GM12878 (cell line): ENCODE results near the gene TMC6. TPM values are rescaled to one million over a fixed set of nuclear protein-coding genes. Genes with fewer than 3 reads are reported as not detected.

Experiments
- ATAC-seq: fragments of 200-7000 bp; cut with Tn5 transposase; 3 replicates; pipeline ENCODE4 v1.9.1; 2020; ENCODE audit warnings: mild to moderate bottlenecking, moderate library complexity
- BruUV-seq: library from RNA; stranded (reverse); fragments of 400-500 nt; replicated peaks from 2 replicates; lab custom pipeline; 2021; lab: Mats Ljungman, UMichigan
- CTCF ChIA-PET: fragments of 300-600 bp; sonication (Branson Sonifier 250); formaldehyde crosslinking; extraction: SDS; loops from one replicate; lab custom pipeline; 2021; ENCODE audit warnings: inconsistent platforms; lab: Yijun Ruan, JAX
- POLR2A ChIA-PET: fragments of 350-600 bp; formaldehyde crosslinking; extraction: SDS; loops from one replicate; lab custom pipeline; 2021; ENCODE audit warnings: inconsistent platforms; lab: Charles Lee
- RAD21 ChIA-PET: fragments of 300-600 bp; sonication (Branson Sonifier 250); formaldehyde crosslinking; loops from one replicate; lab custom pipeline; 2023; ENCODE audit warnings: antibody characterized with exemption; ENCODE audit not compliant: unreplicated experiment; lab: Charles Lee
- SMC1A ChIA-PET: fragments of 300-600 bp; sonication (Branson Sonifier 250); formaldehyde crosslinking; loops from one replicate; lab custom pipeline; 2023; ENCODE audit not compliant: unreplicated experiment, uncharacterized antibody; lab: Charles Lee
- DNase-seq: peaks from one replicate; pipeline ENCODE4 v3.0.0-alpha.2; 2011; ENCODE audit warnings: low read depth, low spot score
- FAIRE-seq: peaks from 3 replicates; lab custom pipeline; 2011; peaks lifted over from hg19 to GRCh38; lab: Jason Lieb, UNC
- H2AFZ ChIP-seq: 2 replicates; pipeline ENCODE4 v1.6.0; 2011; ENCODE audit warnings: low read depth, low read length, control low read depth; ENCODE audit not compliant: control insufficient read depth
- H3K27ac ChIP-seq: 2 replicates; pipeline ENCODE4 v1.5.1; 2011; ENCODE audit warnings: control low read depth; ENCODE audit not compliant: control insufficient read depth, insufficient read depth
- H3K27me3 ChIP-seq, 2 experiments: replicated peaks in 1 of 2; 2 replicates each; pipeline versions ENCODE4 v1.6.0 to v1.6.1; 2011; ENCODE audit warnings: low read length in 1 of 2; ENCODE audit not compliant: control insufficient read depth in 2 of 2, insufficient read depth in 2 of 2
- H3K36me3 ChIP-seq, 2 experiments: 2 replicates each; pipeline ENCODE4 v1.5.1; 2011; ENCODE audit warnings: low read length in 1 of 2; ENCODE audit not compliant: control insufficient read depth in 2 of 2, insufficient read depth in 2 of 2
- H3K4me1 ChIP-seq: 2 replicates; pipeline ENCODE4 v1.6.1; 2011; ENCODE audit warnings: mild to moderate bottlenecking, low read length, moderate library complexity, mixed read lengths; ENCODE audit not compliant: control insufficient read depth, insufficient read depth
- H3K4me2 ChIP-seq: 2 replicates; pipeline ENCODE4 v1.6.0; 2011; ENCODE audit warnings: control low read depth; ENCODE audit not compliant: control insufficient read depth, insufficient read depth
- H3K4me3 ChIP-seq: fragments of 200-600 bp; sonication (generic); 2 replicates; pipeline ENCODE4 v1.5.1; 2016
- H3K79me2 ChIP-seq: 2 replicates; pipeline ENCODE4 v1.6.0; 2011; ENCODE audit warnings: low read length; ENCODE audit not compliant: control insufficient read depth, insufficient read depth
- H3K9ac ChIP-seq: 2 replicates; pipeline ENCODE4 v1.8.0; 2011; ENCODE audit warnings: low read length, control low read depth, mixed read lengths; ENCODE audit not compliant: control insufficient read depth, insufficient read depth
- H3K9me3 ChIP-seq: replicated peaks from 3 replicates; pipeline ENCODE4 v1.5.1; 2011; ENCODE audit warnings: mild to moderate bottlenecking, low read length; ENCODE audit not compliant: control insufficient read depth, insufficient read depth
- H4K20me1 ChIP-seq: 2 replicates; pipeline ENCODE4 v1.6.0; 2011; ENCODE audit not compliant: control insufficient read depth, insufficient read depth
- BHLHE40 ChIP-seq, 2 experiments: fragments of 450-650 bp in 1 of 2; IDR thresholded peaks; 2 replicates each; pipeline ENCODE4 v1.6.1; 2011 to 2017; ENCODE audit warnings: low read depth in 2 of 2, borderline replicate concordance in 1 of 2, improper control_type of control experiment in 1 of 2, low read length in 1 of 2, mild to moderate bottlenecking in 1 of 2
- DPF2 ChIP-seq: fragments of 450-650 bp; IDR thresholded peaks from 2 replicates; pipeline ENCODE4 v1.6.1; 2017; ENCODE audit warnings: mild to moderate bottlenecking
- EGR1 ChIP-seq, 2 experiments: IDR thresholded peaks; 1 replicate in 1 of 2; 2 replicates in 1 of 2; pipeline ENCODE4 v1.6.1; 2011 to 2012; ENCODE audit warnings: low read depth in 2 of 2, low read length in 2 of 2, borderline replicate concordance in 1 of 2, mild to moderate bottlenecking in 1 of 2, moderate library complexity in 1 of 2
- GATAD2B ChIP-seq: fragments of 450-650 bp; conservative IDR thresholded peaks from 2 replicates; pipeline ENCODE4 v1.6.1; 2017; ENCODE audit warnings: low read depth, mild to moderate bottlenecking, moderate library complexity
- MXI1 ChIP-seq: fragments of 150-350 bp; IDR thresholded peaks from 2 replicates; pipeline ENCODE4 v1.6.1; 2011; ENCODE audit warnings: low read depth, mild to moderate bottlenecking, inconsistent platforms, low read length, improper control_type of control experiment
- NBN ChIP-seq: fragments of 450-650 bp; IDR thresholded peaks from 2 replicates; pipeline ENCODE4 v1.6.1; 2016
- RAD21 ChIP-seq: IDR thresholded peaks from 2 replicates; pipeline ENCODE4 v1.6.1; 2011; ENCODE audit warnings: mild to moderate bottlenecking, low read depth, low read length, moderate library complexity; ENCODE audit not compliant: insufficient read depth
- SMARCA5 ChIP-seq: fragments of 450-650 bp; IDR thresholded peaks from 2 replicates; pipeline ENCODE4 v1.6.1; 2017; ENCODE audit warnings: mild to moderate bottlenecking
- WGBS: methylation state at CpG from one replicate; pipeline ENCODE4 v1.1.6; 2016; ENCODE audit warnings: low lambda C conversion rate; ENCODE audit not compliant: insufficient replicate concordance, insufficient coverage; ENCODE audit errors: missing lambda C conversion rate; 5-methylcytosine and 5-hydroxymethylcytosine counted together
- in situ Hi-C: fragments of 300-500 bp; cut with MboI; formaldehyde crosslinking; loops from 9 replicates; pipeline ENCODE4 v1.14.3; 2018; ENCODE audit warnings: mixed read lengths
- intact Hi-C: fragments of 100-400 bp; cut with micrococcal nuclease; formaldehyde crosslinking; loops from one replicate; pipeline ENCODE4 v1.14.2; 2022; ENCODE audit not compliant: unreplicated experiment
- polyA plus RNA-seq, 11 experiments: library from polyadenylated mRNA; depleted of rRNA in 4 of 11; unstranded in 6 of 11; stranded (reverse) in 5 of 11; fragments of >200 nt; fragmentation: Nextera tagmentation in 4 of 11; fragmentation: Illumina TruSeq in 1 of 11; extraction: Ambion mirVana in 4 of 11; extraction: Trizol in 1 of 11; gene quantifications; 1 replicate in 1 of 11; 2 replicates in 10 of 11; pipeline versions ENCODE4 v1.2.1 to v1.2.3, GENCODE V29; 2011 to 2016; ENCODE audit warnings: inconsistent platforms in 2 of 11, missing spikeins in 2 of 11, low read depth in 1 of 11
- total RNA-seq, 4 experiments: library from RNA; depleted of rRNA in 3 of 4; stranded (reverse); fragments of >200 nt in 3 of 4; fragmentation: Illumina TruSeq in 1 of 4; extraction: Trizol in 1 of 4; gene quantifications; 2 replicates each; pipeline versions ENCODE4 v1.2.1 to v1.2.3, GENCODE V29; 2013 to 2021
- TF ChIP-seq, protein P1 (sequence below): fragments of 450-650 bp; IDR thresholded peaks from 2 replicates; pipeline ENCODE4 v1.6.1; 2016; ENCODE audit warnings: mild to moderate bottlenecking

Gene TMC6
- total and polyA plus RNA-seq, 10 of the 15 experiments (the other 5 are each of a cell fraction or from before 2014, with no cell fraction given), result 1.9 to 232 (median 60.6) TPM

DNA sequence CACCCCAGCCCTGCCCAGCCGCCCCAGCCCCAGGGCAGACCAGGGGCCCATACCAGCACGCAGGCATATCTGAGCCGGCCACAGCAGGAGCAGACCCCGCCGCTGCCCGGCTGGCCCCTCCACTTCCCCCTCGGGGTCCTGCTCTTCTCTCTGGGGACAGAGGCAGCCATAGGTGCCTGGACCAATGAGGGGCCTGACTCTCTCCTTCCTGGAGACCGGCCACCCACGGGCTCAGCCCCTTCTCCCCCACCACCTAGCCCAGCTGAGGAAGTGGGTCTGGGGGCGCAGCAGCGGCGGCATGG is 3.8 kb downstream of the TMC6 start:
- no peak for DNase-seq
- ATAC-seq, result peak; percentile 1
- Histone ChIP-seq H3K27me3 (no peaks in the 10 kb centered on the region), H3K4me2 (peak overlapping the region; percentile 100), H3K4me3 (peak overlapping the region; percentile 94), H3K9me3 (no peaks in the 10 kb centered on the region), H3K79me2 (peaks cover 89% of the 10 kb centered on the region), H4K20me1 (no peaks in the 10 kb centered on the region), H3K36me3 (peaks cover 14 to 16% of the 10 kb centered on the region in 2 experiments), H2AFZ (no peak overlapping the region), H3K9ac (peak overlapping the region; percentile 93), H3K4me1 (peaks cover 69% of the 10 kb centered on the region), H3K27ac (peak overlapping the region; percentile 95)
- ChIA-PET SMC1A (interaction anchor here (1.0 to 2.4 kb wide), 9 partner anchors 10 to 127 kb away, joined by 3 to 14 read pairs (median 5); no protein-coding TSS in a partner anchor), POLR2A (interaction anchor here (0.6 to 8.0 kb wide), 12 partner anchors 9 to 131 kb away, joined by 3 to 85 read pairs (median 5); partner anchors contain the start of gene SYNGR2), RAD21 (interaction anchor here (0.5 to 3.9 kb wide), 14 partner anchors 9 to 105 kb away, joined by 3 to 29 read pairs (median 5); no protein-coding TSS in a partner anchor), CTCF (interaction anchor here (0.6 to 12.7 kb wide), 7 partner anchors 11 to 126 kb away, joined by 3 to 100 read pairs (median 5); no protein-coding TSS in a partner anchor)
- in situ Hi-C loops, result no loop called here
- intact Hi-C loops, result no loop called here
- no TSS peak for BruUV-seq
- FAIRE-seq, result no peak
- TF ChIP-seq EGR1 (IDR thresholded peaks at IDR 0.05; ENCODE audit: borderline replicate concordance in 1 of 2, low read depth in 2 of 2, low read length in 2 of 2) (0 out of 3 replicates have a peak, but pooled peaks of 1 of the 2 experiments have one; percentile 10), DPF2 (peak; percentile 65; the same call in 1 of the 2 replicates), GATAD2B (0 out of 2 replicates have a peak, but pooled peaks have one; percentile 19), MXI1 (peak; percentile 27; the same call in 1 of the 2 replicates), SMARCA5 (0 out of 2 replicates have a peak, but pooled peaks have one; percentile 37), BHLHE40 (IDR thresholded peaks at IDR 0.05; ENCODE audit: borderline replicate concordance in 1 of 2, low read depth in 2 of 2, low read length in 1 of 2) (peak in 1 of 2 experiments; percentile 2; a peak in 1 of 4 replicates), RAD21 (no peak), NBN (no peak)
- TF ChIP-seq, protein P1, sequence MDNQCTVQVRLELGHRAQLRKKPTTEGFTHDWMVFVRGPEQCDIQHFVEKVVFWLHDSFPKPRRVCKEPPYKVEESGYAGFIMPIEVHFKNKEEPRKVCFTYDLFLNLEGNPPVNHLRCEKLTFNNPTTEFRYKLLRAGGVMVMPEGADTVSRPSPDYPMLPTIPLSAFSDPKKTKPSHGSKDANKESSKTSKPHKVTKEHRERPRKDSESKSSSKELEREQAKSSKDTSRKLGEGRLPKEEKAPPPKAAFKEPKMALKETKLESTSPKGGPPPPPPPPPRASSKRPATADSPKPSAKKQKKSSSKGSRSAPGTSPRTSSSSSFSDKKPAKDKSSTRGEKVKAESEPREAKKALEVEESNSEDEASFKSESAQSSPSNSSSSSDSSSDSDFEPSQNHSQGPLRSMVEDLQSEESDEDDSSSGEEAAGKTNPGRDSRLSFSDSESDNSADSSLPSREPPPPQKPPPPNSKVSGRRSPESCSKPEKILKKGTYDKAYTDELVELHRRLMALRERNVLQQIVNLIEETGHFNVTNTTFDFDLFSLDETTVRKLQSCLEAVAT, result no peak
- WGBS, result under 1% methylated on average over 12 of the region's 12 CpGs
